ENCODE measurements around the gene TMEM259. TPM values are rescaled to one million over a fixed set of nuclear protein-coding genes. Genes with fewer than 3 reads are reported as not detected.
A peak's percentile ranks its signal among the peaks of the same experiment; 100 is the strongest.

Gene TMEM259
- total and polyA plus RNA-seq, 2 of the 13 experiments (the other 11 are each of a cell fraction or from before 2014, with no cell fraction given): 64.7 to 164 TPM

- TF ChIP-seq KIAA2018 (CRISPR knock-in tag; IDR thresholded peaks at IDR 0.05; ENCODE audit: borderline replicate concordance) (no peak), ZNF251 (CRISPR knock-in tag; IDR thresholded peaks at IDR 0.05) (no peak), RFX3 (CRISPR knock-in tag; IDR thresholded peaks at IDR 0.05) (no peak), SP4 (CRISPR knock-in tag; IDR thresholded peaks at IDR 0.05) (peak; percentile 26; the same call in 1 of the 2 replicates), RBM22 (optimal IDR thresholded peaks at IDR 0.05; ENCODE audit: low read length) (peak; percentile 21), AGO2 (optimal IDR thresholded peaks at IDR 0.05; ENCODE audit: low read depth, low read length) (peak; percentile 77), ZNF761 (CRISPR knock-in tag; conservative IDR thresholded peaks at IDR 0.05) (no peak)
Observed at GRCh38 chr19:1017115-1017905, 3.6 kb downstream of the TMEM259 start (continued).

Measured in HepG2 (cell line).